Memory B cell (primary cell): ENCODE measurements around the gene TAOK2.
"Not testable (repeated sequence)": the region's sequence is repeated elsewhere in the genome, so short reads cannot be mapped to it uniquely, and the experiment has no call there.

ENCODE experiments used
- ATAC-seq: fragments of 150-1000 bp; cut with Tn5 transposase; 2 replicates; pipeline ENCODE4 v1.10.0; 2021; ENCODE audit warnings: low read depth, mild to moderate bottlenecking, moderate library complexity
- DNase-seq, 2 donors: peaks; one replicate each; pipeline ENCODE4 v3.0.0; 2022; ENCODE audit warnings: low spot score in 2 of 2
- H3K27ac Mint-ChIP-seq: one replicate; pipeline ENCODE4 v1.8.0; 2022; ENCODE audit warnings: mild to moderate bottlenecking, moderate library complexity, mixed read lengths
- H3K27me3 Mint-ChIP-seq: one replicate; pipeline ENCODE4 v1.8.0; 2022; ENCODE audit warnings: mixed read lengths
- H3K36me3 Mint-ChIP-seq: one replicate; pipeline ENCODE4 v1.8.0; 2022; ENCODE audit warnings: mild to moderate bottlenecking, mixed read lengths
- H3K4me1 Mint-ChIP-seq: one replicate; pipeline ENCODE4 v1.8.0; 2022; ENCODE audit warnings: mixed read lengths
- H3K4me3 Mint-ChIP-seq: one replicate; pipeline ENCODE4 v1.8.0; 2022; ENCODE audit warnings: mild to moderate bottlenecking, moderate library complexity, mixed read lengths
- H3K9me3 Mint-ChIP-seq: one replicate; pipeline ENCODE4 v1.8.0; 2022; ENCODE audit warnings: mixed read lengths

The TAOK2 gene

GRCh38 chr16:30025574-30025973, 51.9 kb downstream of the TAOK2 start:
- no peaks in the 10 kb centered on the region for H3K9me3 Mint-ChIP-seq
- DNase-seq: no peak
- H3K27me3 Mint-ChIP-seq: peaks cover 38% of the 10 kb centered on the region
- no peak overlapping the region for H3K27ac Mint-ChIP-seq
- H3K4me1 Mint-ChIP-seq: peaks cover 19% of the 10 kb centered on the region
- H3K4me3 Mint-ChIP-seq: no peak overlapping the region
- H3K36me3 Mint-ChIP-seq: no peaks in the 10 kb centered on the region
- no peak for ATAC-seq

DNA sequence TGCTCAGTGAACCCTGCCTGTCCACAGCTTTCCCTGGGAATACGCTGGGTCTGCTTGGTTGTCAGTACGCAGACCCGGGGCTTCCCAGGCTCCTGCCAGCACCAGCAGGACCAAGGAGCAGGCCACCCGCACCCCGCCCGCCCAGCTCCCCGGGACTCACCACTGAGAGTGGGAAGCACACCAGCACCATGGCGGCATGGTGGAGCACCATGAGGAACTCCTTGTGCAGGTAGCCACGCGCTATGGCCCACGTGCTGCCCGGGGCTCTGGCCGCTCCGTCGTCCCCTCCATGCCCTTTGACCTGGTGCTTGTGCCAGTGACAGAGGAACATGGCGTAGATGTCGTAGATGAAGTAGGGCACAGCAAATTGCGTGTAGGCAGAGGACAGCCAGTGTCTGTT, 52.8 kb downstream of the TAOK2 start:
- no peak for DNase-seq
- H3K27me3 Mint-ChIP-seq: peaks cover 41% of the 10 kb centered on the region

GRCh38 chr16:30027588-30028437, 54.1 kb downstream of the TAOK2 start:
- Mint-ChIP-seq H3K4me3 (no peak overlapping the region), H3K27ac (no peak overlapping the region)
- no peak for ATAC-seq

More for the DNA sequence above, 52.8 kb downstream of the TAOK2 start:
- Mint-ChIP-seq H3K4me1 (peaks cover 12% of the 10 kb centered on the region), H3K4me3 (no peak overlapping the region), H3K36me3 (no peaks in the 10 kb centered on the region), H3K27ac (no peak overlapping the region), H3K9me3 (no peaks in the 10 kb centered on the region)
- no peak for ATAC-seq

GRCh38 chr16:30028438-30029076, 54.9 kb downstream of the TAOK2 start:
- ATAC-seq: peak; percentile 39
- H3K4me1 Mint-ChIP-seq: peaks cover 16% of the 10 kb centered on the region
- no peak overlapping the region for H3K27ac Mint-ChIP-seq
- H3K36me3 Mint-ChIP-seq: no peaks in the 10 kb centered on the region
- H3K9me3 Mint-ChIP-seq: no peaks in the 10 kb centered on the region
- no peak overlapping the region for H3K4me3 Mint-ChIP-seq
- peaks cover 45% of the 10 kb centered on the region for H3K27me3 Mint-ChIP-seq
- DNase-seq: no peak

More at GRCh38 chr16:30027588-30028437, 54.1 kb downstream of the TAOK2 start:
- Mint-ChIP-seq H3K9me3 (no peaks in the 10 kb centered on the region), H3K36me3 (no peaks in the 10 kb centered on the region), H3K27me3 (peaks cover 45% of the 10 kb centered on the region), H3K4me1 (peaks cover 16% of the 10 kb centered on the region)
- DNase-seq: no peak

DNA sequence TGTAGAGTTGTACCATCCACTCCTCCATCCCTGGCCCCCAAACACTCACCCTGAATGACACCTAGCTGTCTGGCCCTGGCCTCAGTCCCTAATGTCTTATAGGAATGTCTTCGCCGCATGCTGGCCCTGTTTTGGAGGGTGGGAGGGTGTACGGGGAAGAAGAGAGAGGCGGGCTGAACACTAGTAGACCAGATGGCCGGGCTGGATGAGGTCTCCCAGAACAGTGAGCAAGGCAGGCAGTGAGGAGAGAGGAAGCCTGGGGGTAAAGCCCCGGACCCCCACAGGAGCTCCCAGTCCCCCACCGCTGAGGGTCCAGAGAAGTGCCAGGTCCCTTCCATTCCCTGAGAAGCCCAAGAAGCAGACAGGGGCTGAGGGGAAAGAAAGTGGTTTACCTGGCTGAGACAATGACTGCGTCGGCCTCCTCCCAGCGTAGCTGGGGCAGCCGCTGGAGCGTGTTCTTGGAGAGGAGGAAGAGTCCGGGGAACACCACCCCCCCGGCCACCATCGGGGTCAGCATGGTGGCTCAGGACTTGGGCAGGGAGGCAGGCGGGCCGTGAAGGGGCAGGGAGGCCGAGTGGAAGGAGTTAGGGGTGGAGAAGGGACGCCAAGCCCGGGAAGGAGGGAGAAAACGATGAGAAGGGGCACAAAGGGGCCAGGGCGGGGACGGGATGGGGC, 56.5 kb downstream of the TAOK2 start:
- no peak overlapping the region for H3K4me3 Mint-ChIP-seq
- peaks cover 47% of the 10 kb centered on the region for H3K27me3 Mint-ChIP-seq
- peaks cover 16% of the 10 kb centered on the region for H3K4me1 Mint-ChIP-seq

DNA sequence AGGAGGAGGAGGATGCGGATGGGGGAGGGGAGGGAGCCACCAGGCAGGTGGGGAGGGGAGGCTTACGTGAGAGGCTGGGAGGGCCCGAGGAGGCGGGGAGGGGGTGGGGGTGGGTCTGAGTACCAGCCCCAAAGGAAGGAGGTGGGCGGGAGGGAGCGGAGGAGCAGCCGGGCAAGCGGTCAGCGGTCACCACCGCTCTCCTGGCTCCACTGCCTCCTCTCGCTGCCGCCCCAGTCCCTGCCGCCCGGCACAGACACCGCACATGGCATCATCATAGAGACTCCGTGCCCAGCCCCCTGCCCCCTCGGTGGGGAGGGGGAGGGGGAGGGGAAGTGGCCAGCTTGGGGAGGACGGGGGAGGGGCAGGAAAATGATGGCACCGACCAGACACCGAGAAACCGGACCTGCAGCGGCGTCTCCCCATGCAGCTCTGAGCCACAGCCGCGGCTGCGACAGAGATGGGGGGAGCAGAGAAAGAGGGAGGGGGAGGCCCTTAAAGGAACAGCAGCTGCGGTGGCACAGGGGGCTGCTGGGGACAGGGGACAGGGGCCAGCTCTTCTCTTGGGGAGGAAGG, 57.3 kb downstream of the TAOK2 start, which contains the start of gene TLCD3B:
Gene TLCD3B (minus strand): TSS at position 431 of the 573 bp plus-strand sequence. CDS start 744 bp downstream, outside the sequence.
- Mint-ChIP-seq H3K9me3 (no peaks in the 10 kb centered on the region), H3K4me1 (peaks cover 11% of the 10 kb centered on the region), H3K27me3 (peaks cover 52% of the 10 kb centered on the region), H3K27ac (no peak within 1 kb of the TSS), H3K36me3 (no peaks in the 10 kb centered on the region), H3K4me3 (no peak within 1 kb of the TSS)
- DNase-seq (no peak), ATAC-seq (no peak)

More for the DNA sequence above, 56.5 kb downstream of the TAOK2 start:
- no peaks in the 10 kb centered on the region for H3K9me3 Mint-ChIP-seq
- DNase-seq (no peak), ATAC-seq (no peak)
- no peak overlapping the region for H3K27ac Mint-ChIP-seq
- H3K36me3 Mint-ChIP-seq: no peaks in the 10 kb centered on the region

DNA sequence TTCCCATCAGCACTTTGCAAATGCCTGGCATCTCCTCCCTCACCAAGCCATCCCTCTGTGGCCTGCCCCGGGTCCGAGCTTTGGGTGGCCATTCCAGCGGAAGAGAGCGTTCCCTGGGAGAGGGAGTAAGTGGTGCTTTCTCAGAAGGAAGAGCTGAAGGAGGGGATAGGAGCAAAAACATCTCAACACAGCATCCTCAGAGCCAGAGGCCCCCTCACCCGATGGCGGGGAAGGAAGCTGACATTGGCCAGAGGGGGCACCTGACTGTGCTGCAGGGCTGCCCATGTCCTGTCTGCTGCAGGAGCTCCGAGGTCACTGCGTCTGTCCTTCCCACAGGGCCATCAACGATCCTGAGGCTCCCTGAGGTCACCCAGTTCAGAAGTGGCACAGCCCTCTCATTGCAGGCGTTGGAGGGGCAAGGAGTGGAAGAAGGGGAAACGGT, 57.8 kb downstream of the TAOK2 start:
- Mint-ChIP-seq H3K4me1 (peaks cover 11% of the 10 kb centered on the region), H3K4me3 (no peak overlapping the region), H3K27me3 (peaks cover 52% of the 10 kb centered on the region), H3K36me3 (no peaks in the 10 kb centered on the region), H3K27ac (no peak overlapping the region), H3K9me3 (no peaks in the 10 kb centered on the region)
- no peak for DNase-seq
- no peak for ATAC-seq

GRCh38 chr16:30032083-30032819, 58.6 kb downstream of the TAOK2 start:
- H3K4me3 Mint-ChIP-seq: no peak overlapping the region
- ATAC-seq: peak; percentile 69
- no peak overlapping the region for H3K27ac Mint-ChIP-seq
- H3K4me1 Mint-ChIP-seq: peaks cover 11% of the 10 kb centered on the region
- H3K9me3 Mint-ChIP-seq: no peaks in the 10 kb centered on the region
- peaks cover 44% of the 10 kb centered on the region for H3K27me3 Mint-ChIP-seq
- peak; percentile 61 for DNase-seq
- H3K36me3 Mint-ChIP-seq: no peaks in the 10 kb centered on the region

DNA sequence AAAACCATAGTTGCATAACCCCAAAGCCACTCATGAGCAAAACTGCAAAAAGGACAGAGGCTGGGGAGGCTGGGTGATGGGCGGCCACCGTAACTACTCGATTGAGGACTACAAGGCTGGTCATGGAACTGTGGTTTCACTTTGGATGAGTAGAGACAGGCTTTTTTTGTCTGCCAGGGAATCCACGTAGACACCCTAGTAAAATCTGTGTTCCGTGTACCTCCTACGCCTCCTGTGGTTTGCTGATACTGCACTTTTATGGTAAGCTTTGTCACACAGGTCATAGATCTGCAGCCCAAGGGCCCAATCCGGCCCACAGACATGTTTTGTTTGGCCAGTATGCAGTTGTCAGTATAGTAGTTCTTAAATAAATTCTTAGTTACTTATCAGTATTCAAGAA, 59.6 kb downstream of the TAOK2 start:
- DNase-seq: no peak
- H3K4me1 Mint-ChIP-seq: peaks cover 11% of the 10 kb centered on the region
- H3K27me3 Mint-ChIP-seq: peaks cover 36% of the 10 kb centered on the region
- H3K4me3 Mint-ChIP-seq: no peak overlapping the region
- H3K9me3 Mint-ChIP-seq: no peaks in the 10 kb centered on the region
- H3K27ac Mint-ChIP-seq: no peak overlapping the region
- peak; percentile 23 for ATAC-seq
- no peaks in the 10 kb centered on the region for H3K36me3 Mint-ChIP-seq

DNA sequence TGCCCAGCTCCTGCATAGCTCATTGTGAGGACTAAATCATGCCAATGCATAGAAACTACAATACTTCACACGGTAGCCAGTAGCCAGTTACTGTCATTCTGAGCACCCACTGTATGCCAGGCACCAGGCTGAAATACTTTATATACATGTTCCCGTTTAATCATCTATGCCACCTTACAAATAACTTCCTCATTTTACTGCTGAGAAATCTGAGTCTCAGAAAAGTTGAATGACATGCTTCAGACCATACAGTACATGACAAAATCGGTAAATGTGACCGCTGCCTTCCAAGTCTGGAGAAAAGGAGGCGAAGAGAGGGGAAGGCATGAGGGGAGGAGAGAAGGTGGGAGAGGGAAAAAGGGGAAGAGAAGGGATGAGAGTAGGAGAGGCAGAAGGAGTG, 66.6 kb downstream of the TAOK2 start:
- peak; percentile 90 for ATAC-seq
- peak overlapping the region; percentile 0 for H3K27ac Mint-ChIP-seq
- no peak for DNase-seq

DNA sequence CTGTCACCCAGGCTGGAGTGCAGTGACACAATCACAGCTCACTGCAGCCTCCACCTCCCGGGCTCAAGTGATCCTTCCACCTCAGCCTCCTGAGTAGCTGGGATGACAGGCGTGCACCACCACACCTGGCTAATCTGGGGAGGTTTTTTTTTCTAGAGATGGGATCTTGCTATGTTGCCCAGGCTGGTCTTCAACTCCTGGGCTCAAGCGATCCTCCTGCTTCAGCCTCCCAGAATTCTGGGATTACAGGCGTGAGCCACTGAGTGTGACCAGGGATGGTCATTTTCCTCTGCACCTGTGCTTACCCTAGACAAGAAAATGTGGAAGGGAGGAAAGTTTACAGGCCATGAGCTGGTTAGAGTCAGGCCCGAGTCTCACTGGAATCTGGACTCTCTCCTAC, 67.0 kb downstream of the TAOK2 start:
- DNase-seq, ATAC-seq, H3K9me3 Mint-ChIP-seq, H3K4me3 Mint-ChIP-seq, H3K36me3 Mint-ChIP-seq, H3K4me1 Mint-ChIP-seq: not testable (repeated sequence)
- peak overlapping the region; percentile 0 for H3K27ac Mint-ChIP-seq
- peaks cover 11% of the 10 kb centered on the region for H3K27me3 Mint-ChIP-seq

More for the DNA sequence above, 66.6 kb downstream of the TAOK2 start:
- Mint-ChIP-seq H3K36me3 (no peaks in the 10 kb centered on the region), H3K27me3 (peaks cover 12% of the 10 kb centered on the region), H3K4me3 (no peak overlapping the region), H3K9me3 (no peaks in the 10 kb centered on the region), H3K4me1 (peaks cover 6% of the 10 kb centered on the region)

DNA sequence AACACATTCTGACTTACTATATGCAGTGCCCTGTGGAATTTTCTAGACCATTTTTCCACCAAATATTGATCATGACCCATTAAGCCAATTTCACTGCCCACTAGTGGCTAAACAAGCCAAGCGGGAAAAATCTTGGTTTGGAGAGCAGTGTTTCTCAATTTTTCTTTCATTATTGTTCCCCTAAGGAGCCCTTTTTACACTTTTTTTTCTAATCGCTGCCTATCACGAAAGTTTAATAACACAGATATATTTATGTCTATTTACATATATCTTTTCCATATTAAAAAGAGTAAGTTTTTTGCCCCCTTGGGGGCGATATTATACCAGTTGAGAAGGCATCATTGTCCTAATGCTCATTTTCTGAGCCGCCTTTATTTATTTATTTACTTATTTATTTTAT, 68.2 kb downstream of the TAOK2 start:
- Mint-ChIP-seq H3K4me3 (no peak overlapping the region), H3K27ac (no peak overlapping the region), H3K27me3 (peaks cover 13% of the 10 kb centered on the region), H3K9me3 (no peaks in the 10 kb centered on the region), H3K36me3 (no peaks in the 10 kb centered on the region), H3K4me1 (peaks cover 9% of the 10 kb centered on the region)
- ATAC-seq (no peak), DNase-seq (no peak)
